GM10266 (cell line): ENCODE data around the gene ACTN3.

Experiments used
- DNase-seq: peaks from one replicate; pipeline ENCODE4 v3.0.0; 2012; ENCODE audit errors: extremely low spot score
- TF ChIP-seq, protein P1 (sequence below): IDR thresholded peaks from 2 replicates; pipeline ENCODE4 v1.5.1; 2012; ENCODE audit warnings: mild to moderate bottlenecking, low read depth; ENCODE audit not compliant: control insufficient read depth, insufficient read depth; ENCODE audit errors: missing control alignments

Gene ACTN3

DNA sequence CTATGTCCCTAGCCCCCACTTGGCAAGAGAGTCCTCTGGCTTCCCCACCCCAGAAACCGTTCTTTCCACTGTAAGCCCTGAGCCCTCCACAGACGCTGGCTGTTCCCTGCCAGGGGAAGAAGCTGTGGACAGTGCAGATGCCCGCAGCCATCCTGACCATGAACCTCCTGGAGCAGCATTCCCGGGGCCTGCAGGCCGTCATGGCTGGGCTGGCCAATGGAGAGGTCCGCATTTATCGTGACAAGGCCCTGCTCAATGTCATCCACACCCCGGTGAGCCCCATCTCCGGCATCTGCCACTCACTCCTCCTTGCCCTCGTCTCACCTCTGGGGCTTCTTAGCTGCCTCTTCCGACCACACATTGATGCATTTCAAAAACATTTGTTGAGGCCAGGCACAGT is 23.1 kb upstream of the ACTN3 start:
- no peak for DNase-seq
- TF ChIP-seq, protein P1, sequence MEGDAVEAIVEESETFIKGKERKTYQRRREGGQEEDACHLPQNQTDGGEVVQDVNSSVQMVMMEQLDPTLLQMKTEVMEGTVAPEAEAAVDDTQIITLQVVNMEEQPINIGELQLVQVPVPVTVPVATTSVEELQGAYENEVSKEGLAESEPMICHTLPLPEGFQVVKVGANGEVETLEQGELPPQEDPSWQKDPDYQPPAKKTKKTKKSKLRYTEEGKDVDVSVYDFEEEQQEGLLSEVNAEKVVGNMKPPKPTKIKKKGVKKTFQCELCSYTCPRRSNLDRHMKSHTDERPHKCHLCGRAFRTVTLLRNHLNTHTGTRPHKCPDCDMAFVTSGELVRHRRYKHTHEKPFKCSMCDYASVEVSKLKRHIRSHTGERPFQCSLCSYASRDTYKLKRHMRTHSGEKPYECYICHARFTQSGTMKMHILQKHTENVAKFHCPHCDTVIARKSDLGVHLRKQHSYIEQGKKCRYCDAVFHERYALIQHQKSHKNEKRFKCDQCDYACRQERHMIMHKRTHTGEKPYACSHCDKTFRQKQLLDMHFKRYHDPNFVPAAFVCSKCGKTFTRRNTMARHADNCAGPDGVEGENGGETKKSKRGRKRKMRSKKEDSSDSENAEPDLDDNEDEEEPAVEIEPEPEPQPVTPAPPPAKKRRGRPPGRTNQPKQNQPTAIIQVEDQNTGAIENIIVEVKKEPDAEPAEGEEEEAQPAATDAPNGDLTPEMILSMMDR: no peak

DNA sequence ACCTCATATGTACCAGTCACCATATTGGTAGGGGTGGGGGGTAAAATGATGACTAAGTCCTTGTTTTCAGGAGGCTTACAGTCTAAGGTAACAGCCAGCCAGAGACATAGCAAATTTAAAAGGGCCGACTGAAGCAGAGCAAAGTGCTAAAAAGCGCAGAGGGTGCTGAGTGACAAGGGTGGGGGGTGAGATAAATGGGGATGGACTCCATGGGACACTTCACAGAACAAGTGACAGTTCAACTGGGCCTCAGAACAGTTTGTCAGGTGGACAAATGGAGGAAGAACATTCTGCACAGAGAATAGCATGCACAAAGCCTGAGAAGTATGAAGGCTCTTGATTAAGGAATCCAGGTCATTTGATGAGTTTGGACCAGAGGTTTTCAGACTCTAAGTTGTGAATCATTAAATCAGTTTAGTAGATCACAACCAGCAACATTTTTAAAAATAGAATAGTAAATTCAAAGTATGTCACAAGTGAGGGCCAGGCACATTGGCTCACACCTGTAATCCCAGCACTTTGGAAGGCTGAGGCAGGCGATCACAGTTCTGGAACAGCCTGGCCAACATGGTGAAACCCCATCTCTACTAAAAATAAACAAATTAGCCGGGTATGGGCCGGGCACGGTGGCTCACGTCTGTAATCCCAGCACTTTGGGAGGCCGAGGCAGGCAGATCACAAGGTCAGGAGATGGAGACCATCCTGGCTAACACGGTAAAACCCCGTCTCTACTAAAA is 22.2 kb upstream of the ACTN3 start:
- TF ChIP-seq, protein P1: no peak

GRCh38 chr11:66529069-66529468 is 17.6 kb upstream of the ACTN3 start:
- no peak for DNase-seq
- TF ChIP-seq, protein P1: no peak

More for the DNA sequence above, 22.2 kb upstream of the ACTN3 start:
- no peak for DNase-seq

- DNase-seq: no peak
- TF ChIP-seq, protein P1: no peak
These were observed 17.0 kb upstream of the ACTN3 start for GRCh38 chr11:66529655-66530054.

DNA sequence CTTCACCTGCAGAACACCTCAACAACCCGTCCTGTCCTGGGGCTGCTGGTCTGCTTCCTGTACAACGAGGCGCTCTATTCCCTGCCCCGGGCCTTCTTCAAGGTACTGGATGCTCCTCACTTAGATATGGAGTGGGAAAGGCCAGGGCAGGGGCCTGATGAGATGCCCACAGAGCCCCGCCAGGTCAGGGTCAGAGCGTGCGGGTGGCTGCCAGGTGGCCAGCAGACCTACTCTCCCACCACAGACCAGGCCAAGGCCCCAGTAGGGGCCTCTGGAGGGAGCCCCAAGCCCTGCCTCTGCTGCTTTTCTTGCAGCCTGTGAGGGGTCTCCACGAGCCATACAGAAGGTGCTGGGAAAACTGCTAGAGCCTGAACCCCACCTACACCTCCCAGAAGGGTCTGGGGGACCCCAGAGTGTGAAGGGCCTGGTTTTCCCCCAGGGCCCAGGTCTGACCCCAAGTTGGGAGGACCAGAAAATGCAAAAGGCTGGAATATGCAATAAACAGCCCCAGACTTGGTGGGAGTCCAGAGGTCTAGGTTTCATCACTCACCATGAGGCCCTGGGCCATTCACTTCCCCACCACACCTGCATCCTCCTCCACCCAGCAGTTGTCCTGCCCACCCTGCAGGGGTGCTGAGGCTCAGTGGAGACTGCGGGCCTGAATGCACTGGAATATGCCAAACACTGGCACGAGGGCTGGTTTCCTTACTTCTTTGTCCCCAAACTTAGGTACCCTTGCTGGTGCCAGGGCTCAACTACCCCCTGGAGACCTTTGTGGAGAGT is 15.6 kb upstream of the ACTN3 start:
- TF ChIP-seq, protein P1: no peak
- DNase-seq: no peak

DNA sequence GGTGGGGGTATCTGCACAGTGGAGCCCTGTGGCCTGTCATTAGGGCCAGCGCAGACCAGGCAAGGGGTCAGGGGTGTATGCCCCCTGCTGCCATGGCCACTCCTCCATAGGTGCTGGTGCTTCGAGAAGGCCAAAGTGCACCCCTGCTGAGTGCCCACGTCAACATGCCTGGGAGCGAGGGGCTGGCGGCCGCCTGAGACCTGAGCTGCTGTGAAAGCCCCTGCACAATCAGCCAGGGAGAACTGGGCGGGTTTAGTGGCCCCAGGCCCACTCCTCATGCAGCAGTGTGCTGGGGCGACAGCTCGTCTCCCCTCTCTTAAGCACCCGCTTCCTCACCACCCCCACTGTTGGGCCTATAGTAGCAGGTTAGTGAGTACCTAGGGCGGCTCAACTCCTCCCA is 14.9 kb upstream of the ACTN3 start:
- no peak for DNase-seq
- TF ChIP-seq, protein P1: no peak

GRCh38 chr11:66532784-66533183 is 13.9 kb upstream of the ACTN3 start:
- no peak for DNase-seq
- TF ChIP-seq, protein P1: no peak
